CD4-positive, alpha-beta T cell treated with Interleukin-10 for 1 hour (primary cell): ENCODE measurements around the gene STUB1.
A peak's percentile ranks its signal among the peaks of the same experiment; 100 is the strongest.

Experiments used
- DNase-seq: peaks from one replicate; pipeline ENCODE4 v3.0.0-alpha.2; 2020

Gene STUB1

GRCh38 chr16:667780-668518 is 12.3 kb upstream of the STUB1 start, which contains the start of gene RHOT2:
Gene RHOT2, plus strand, starts transcription at chr16:668132. Its CDS starts 68 bp downstream, at chr16:668200.
- DNase-seq: peak; percentile 94

- no peak for DNase-seq
Observed at GRCh38 chr16:668519-669171, 11.6 kb upstream of the STUB1 start.

- DNase-seq: no peak
Observed at GRCh38 chr16:669666-670065, 10.5 kb upstream of the STUB1 start.

DNA sequence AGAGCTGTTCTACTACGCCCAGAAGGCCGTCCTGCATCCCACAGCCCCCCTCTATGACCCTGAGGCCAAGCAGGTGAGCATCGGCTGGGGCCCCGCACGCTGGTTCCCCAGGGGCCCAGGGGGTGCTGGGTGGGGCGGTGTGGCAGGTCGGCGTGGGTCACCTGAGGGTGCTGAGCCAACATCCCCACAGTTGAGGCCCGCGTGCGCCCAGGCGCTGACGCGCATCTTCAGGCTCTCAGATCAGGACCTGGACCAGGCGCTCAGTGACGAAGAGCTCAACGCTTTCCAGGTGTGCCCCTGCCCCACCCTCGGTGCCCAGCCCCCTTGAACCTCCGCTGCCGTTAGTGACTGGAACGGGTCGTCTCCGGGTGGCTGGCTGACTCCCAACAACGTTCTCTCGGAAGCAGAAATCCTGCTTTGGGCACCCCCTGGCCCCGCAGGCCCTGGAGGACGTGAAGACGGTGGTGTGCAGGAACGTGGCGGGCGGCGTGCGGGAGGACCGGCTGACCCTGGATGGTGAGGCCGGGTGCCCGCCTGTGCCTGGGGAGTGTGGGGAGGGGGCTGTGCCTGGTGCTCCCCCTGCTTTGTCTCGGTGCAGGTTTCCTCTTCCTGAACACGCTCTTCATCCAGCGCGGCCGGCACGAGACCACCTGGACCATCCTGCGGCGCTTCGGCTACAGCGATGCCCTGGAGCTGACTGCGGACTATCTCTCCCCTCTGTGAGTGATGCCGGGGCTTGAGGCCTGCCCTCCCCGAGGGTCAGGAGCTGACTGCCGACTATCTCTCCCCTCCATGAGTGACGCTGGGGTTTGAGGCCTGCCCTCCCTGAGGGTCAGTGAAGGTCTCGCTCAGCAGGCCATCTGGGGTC is 9.5 kb upstream of the STUB1 start:
- no peak for DNase-seq

DNA sequence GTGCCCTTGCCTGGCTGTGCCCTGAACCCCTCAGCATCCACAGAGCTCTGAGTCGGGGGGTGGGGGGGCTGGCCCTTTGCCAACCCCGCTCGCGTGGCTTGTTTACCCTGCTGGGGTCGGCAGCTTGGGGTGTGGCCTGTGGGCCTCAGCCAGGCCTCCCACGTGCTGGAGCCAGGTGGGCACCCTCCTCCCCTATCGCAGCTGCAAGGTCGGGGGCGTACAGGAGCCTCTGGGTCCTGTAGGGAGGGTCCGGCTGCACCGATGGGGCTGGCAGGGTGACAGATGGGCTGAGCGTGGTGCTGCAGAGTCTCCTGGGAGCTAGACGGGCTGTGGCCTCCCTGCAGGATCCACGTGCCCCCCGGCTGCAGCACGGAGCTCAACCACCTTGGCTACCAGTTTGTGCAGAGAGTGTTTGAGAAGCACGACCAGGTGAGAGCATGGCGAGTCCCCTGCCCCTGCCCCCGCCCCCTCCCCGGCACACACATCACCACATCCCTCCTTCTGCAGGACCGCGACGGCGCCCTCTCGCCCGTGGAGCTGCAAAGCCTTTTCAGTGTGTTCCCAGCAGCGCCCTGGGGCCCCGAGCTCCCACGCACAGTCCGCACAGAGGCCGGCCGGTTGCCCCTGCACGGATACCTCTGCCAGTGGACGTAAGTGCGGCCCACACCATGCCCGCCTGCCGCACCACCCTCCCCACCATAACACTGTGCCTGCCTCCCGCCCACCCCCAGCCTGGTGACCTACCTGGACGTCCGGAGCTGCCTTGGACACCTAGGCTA is 8.7 kb upstream of the STUB1 start:
- DNase-seq: no peak

DNA sequence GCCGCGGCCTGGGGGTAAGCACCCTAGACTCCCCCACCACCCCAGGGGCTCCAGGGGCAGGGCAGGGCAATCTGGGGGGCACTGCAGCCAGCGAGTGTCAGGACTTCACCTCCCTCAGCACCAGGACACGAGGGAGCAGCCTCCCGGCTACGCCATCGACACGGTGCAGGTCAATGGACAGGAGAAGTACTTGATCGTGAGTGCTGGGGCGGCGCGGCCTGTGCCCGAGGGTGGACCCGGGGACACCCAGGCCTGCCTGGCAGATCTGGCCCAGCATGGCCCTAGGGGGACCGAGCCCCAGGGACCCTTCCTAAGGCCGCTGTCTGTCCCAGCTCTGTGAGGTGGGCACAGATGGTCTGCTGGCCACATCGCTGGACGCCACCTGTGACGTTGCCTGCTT is 7.8 kb upstream of the STUB1 start:
- DNase-seq: no peak

DNA sequence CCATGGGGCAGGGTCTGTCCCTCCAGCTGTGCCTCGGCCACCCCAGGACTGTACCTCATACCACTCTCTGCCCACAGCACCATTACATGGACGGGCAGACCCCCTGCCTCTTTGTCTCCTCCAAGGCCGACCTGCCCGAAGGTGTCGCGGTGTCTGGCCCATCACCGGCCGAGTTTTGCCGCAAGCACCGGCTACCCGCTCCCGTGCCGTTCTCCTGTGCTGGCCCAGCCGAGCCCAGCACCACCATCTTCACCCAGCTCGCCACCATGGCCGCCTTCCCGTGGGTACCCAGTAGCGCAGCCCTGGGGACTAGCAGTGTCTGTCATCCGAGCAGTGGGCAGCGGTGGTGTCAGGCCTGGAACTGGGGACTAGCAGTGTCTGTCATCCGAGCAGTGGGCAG is 7.4 kb upstream of the STUB1 start:
- no peak for DNase-seq

DNA sequence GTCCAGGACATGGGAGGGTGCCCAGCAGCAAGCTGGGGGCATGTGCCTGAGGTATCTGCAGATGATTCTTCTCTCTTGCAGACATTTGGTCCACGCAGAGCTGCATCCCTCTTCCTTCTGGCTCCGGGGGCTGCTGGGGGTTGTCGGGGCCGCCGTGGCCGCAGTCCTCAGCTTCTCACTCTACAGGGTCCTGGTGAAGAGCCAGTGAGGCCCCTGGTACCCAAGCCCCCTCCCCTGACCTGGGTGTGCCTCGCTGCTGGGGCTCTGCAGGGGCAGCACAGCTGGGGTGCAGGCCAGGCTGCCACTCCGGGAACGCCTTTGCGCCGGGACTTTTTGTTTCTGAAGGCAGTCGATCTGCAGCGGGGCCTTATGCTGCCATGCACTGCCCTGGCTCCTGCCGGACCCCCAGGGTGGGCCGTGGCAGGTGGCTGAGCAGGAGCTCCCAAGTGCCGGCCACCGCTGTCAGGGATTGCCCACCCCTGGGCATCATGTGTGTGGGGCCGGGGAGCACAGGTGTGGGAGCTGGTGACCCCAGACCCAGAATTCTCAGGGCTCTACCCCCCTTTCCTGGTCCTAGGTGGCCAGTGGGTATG is 6.7 kb upstream of the STUB1 start:
- DNase-seq: no peak

GRCh38 chr16:674214-674881 is 5.9 kb upstream of the STUB1 start:
- DNase-seq: no peak

GRCh38 chr16:674968-675883 is 5.0 kb upstream of the STUB1 start, which contains the start of gene RHBDL1:
Gene RHBDL1, plus strand, starts transcription at chr16:675671. Its CDS starts 120 bp downstream, at chr16:675791.
- DNase-seq: no peak

- DNase-seq: no peak
Observed at GRCh38 chr16:675884-676564, 4.2 kb upstream of the STUB1 start.

DNA sequence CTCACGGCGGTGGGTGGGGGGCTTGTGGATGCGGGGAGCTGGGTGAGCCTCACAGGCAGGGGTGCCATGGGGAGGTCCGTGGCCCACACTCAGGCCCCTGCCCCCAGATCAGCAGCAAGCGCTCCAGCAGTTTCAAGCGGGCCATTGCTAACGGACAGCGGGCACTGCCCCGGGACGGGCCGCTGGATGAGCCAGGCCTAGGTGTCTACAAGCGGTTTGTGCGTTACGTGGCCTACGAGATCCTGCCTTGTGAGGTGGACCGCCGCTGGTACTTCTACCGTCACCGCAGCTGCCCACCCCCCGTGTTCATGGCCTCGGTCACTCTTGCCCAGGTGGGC is 3.7 kb upstream of the STUB1 start:
- no peak for DNase-seq

GRCh38 chr16:676913-677312 is 3.3 kb upstream of the STUB1 start:
- peak; percentile 58 for DNase-seq

DNA sequence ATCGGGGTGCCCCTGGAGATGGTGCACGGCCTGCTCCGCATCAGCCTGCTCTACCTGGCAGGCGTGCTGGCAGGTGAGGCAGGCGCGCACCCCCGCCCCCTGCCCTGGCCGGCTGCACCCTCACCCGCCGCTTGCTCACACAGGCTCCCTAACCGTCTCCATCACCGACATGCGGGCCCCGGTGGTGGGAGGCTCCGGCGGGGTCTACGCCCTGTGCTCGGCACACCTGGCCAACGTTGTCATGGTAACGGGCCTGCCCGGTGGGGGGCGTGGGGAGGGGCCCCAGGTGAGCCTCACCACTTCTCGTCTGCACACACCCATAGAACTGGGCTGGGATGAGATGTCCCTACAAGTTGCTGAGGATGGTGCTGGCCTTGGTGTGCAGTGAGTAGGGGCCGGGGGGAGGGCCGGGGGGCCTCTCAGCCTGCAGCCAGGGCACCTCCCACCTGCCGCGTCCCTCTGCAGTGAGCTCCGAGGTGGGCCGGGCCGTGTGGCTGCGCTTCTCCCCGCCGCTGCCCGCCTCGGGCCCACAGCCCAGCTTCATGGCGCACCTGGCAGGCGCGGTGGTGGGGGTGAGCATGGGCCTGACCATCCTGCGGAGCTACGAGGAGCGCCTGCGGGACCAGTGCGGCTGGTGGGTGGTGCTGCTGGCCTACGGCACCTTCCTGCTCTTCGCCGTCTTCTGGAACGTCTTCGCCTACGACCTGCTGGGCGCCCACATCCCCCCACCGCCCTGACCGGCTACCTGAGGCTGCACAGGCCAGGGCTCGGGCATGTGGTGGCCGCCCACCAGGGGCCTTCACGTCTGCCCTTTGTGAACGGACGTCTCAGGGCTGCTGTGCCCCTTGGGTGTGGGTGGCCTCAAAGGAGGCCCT is 2.7 kb upstream of the STUB1 start:
- DNase-seq: no peak

GRCh38 chr16:678209-678857 is 1.9 kb upstream of the STUB1 start:
- DNase-seq: no peak

DNA sequence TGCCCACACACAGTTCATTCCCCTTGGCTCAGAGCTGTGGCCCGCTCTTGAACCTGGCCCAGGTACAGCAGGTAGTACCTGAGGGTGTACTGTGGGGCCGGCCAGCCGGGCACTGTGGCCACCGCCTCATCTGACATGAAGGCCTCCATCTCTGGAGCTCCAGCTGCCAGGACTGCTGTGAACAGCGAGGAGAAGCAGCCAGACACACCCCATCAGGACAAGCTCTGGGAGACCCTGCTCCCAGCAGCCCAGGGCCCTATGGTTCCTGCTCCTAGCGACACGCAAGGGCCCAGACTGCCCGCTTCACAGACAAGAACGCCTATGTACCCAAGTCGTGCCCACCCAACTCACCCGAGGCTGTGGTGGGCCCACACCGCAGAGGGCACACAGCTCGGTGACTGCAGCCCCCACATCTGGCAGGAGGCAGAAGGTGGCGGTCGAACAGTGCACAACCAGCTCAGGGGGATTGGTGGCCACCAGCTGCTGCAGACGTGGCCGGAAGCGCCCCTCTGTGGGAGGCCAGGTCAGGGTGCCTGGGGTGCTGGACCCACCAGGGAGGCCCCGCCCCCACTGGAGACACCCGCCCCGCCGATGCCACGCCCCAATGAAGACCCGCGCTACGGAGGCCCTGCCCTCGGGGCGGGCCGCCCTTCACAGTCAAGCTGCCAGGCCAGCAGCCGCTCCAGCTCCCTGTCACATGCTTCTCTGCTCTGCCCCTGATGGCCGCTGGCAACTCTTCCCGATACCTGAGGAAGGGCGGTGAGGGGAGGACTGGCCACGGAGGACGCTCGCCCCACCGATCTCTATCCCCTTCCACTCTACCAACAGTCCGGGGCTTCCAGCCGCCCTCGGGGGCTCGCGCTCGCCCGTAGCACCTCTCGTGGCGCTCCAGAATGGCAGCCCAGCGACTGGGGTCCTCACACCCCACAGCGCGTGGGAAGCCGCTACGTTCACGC is 1.1 kb upstream of the STUB1 start:
- peak; percentile 63 for DNase-seq

GRCh38 chr16:680625-680945 is 375 bp downstream of the STUB1 start:
- no peak for DNase-seq
